ENCODE results near the gene DAP. TPM values are rescaled to one million over a fixed set of nuclear protein-coding genes. Genes with fewer than 3 reads are reported as not detected.

DAP gene
- total and polyA plus RNA-seq, 2 of the 13 experiments (the other 11 are each of a cell fraction or from before 2014, with no cell fraction given): 22.0 to 57.5 TPM

GRCh38 chr5:10792336-10792735, 31.3 kb upstream of the DAP start (continued):
- no peak for TF ChIP-seq KIAA2018 (CRISPR knock-in tag; IDR thresholded peaks at IDR 0.05; ENCODE audit: borderline replicate concordance)

- H3K9ac ChIP-seq (ENCODE audit: insufficient read depth, low read depth, low read length): no peak overlapping the region
- no peaks in the 10 kb centered on the region for H4K20me1 ChIP-seq (ENCODE audit: insufficient read depth, low read length)
- ChIA-PET CTCF (ENCODE audit: low intra/inter-chr PET ratio, low total read pairs) (no interaction called here), POLR2A (no interaction called here)
- no TSS peak for BruUV-seq (replicated peaks)
- intact Hi-C loops (cut with micrococcal nuclease; ENCODE audit: unreplicated experiment) (no loop called here), in situ Hi-C loops (cut with HindIII; ENCODE audit: extremely low pct_ligation_motif_present, low pct_unique_long_range_greater_than_20kb) (no loop called here)
- ATAC-seq (no peak), FAIRE-seq (no peak), DNase-seq (ENCODE audit: low spot score) (no peak)
- H3K36me3 ChIP-seq (replicated peaks in 1 of 2; ENCODE audit: control insufficient read depth in 1 of 2, insufficient read depth in 2 of 2, low read length in 2 of 2): no peaks in the 10 kb centered on the region
- no peak overlapping the region for H3K27ac ChIP-seq (ENCODE audit: extremely low read length, insufficient read depth, low read length)
- H3K79me2 ChIP-seq (ENCODE audit: insufficient read depth, low read length): no peaks in the 10 kb centered on the region
- WGBS (ENCODE audit: low lambda C conversion rate): 53% methylated on average over 3 of the region's 3 CpGs
- no peak overlapping the region for H3K4me2 ChIP-seq (ENCODE audit: low read depth, low read length)
- no peaks in the 10 kb centered on the region for H3K27me3 ChIP-seq (ENCODE audit: control insufficient read depth in 1 of 2, insufficient read depth in 2 of 2, low read length in 2 of 2)
- H3K4me1 ChIP-seq (ENCODE audit: insufficient read depth, low read length): no peaks in the 10 kb centered on the region
- H2AFZ ChIP-seq (ENCODE audit: low read length): no peak overlapping the region
- no peak overlapping the region for H3K4me3 ChIP-seq (replicated peaks in 1 of 3; ENCODE audit: insufficient read depth in 1 of 3, low read depth in 2 of 3, low read length in 3 of 3)
- H3K9me3 ChIP-seq (ENCODE audit: low read length): 0 out of 2 replicates have a peak, but pooled peaks cover 5% of the 10 kb centered on the region
- TF ChIP-seq ZNF446 (CRISPR knock-in tag; IDR thresholded peaks at IDR 0.05) (no peak), HDAC6 (IDR thresholded peaks at IDR 0.05; ENCODE audit: low read depth, low read length) (no peak), ZNF703 (CRISPR knock-in tag; IDR thresholded peaks at IDR 0.05; ENCODE audit: borderline replicate concordance) (no peak), TFDP1 (CRISPR knock-in tag; IDR thresholded peaks at IDR 0.05; ENCODE audit: borderline replicate concordance) (no peak), FOXA3 (CRISPR knock-in tag; IDR thresholded peaks at IDR 0.05) (no peak), ZFP62 (CRISPR knock-in tag; IDR thresholded peaks at IDR 0.05) (no peak), STAG1 (CRISPR knock-in tag; IDR thresholded peaks at IDR 0.05) (no peak), ZNF788 (CRISPR knock-in tag; IDR thresholded peaks at IDR 0.05; ENCODE audit: borderline replicate concordance) (no peak), ZBTB8A (CRISPR knock-in tag; IDR thresholded peaks at IDR 0.05; ENCODE audit: borderline replicate concordance, low read depth) (no peak), POLR2A (IDR thresholded peaks at IDR 0.05; ENCODE audit: insufficient read depth in 1 of 2, low read depth in 2 of 2, low read length in 2 of 2) (no peak), KDM2A (CRISPR knock-in tag; IDR thresholded peaks at IDR 0.05; ENCODE audit: borderline replicate concordance, low read depth) (no peak), ZGPAT (CRISPR knock-in tag; IDR thresholded peaks at IDR 0.05) (no peak)
These were observed 28.7 kb upstream of the DAP start for GRCh38 chr5:10789726-10790125.

Measured in HepG2 (cell line).